Endothelial cell of umbilical vein (primary cell): Measurements from ENCODE around the gene NEAT1. TPM values are rescaled to one million over a fixed set of nuclear protein-coding genes. Genes with fewer than 3 reads are reported as not detected.

Experiments used
- BruUV-seq: library from RNA; stranded (reverse); fragments of 400-500 nt; replicated peaks from 2 replicates; lab custom pipeline; 2021; lab: Mats Ljungman, UMichigan
- CTCF ChIA-PET: fragments of 300-600, 350-600 bp; sonication (Branson Sonifier 250); formaldehyde crosslinking; loops from one replicate; lab custom pipeline; 2021; ENCODE audit warnings: antibody characterized with exemption, inconsistent platforms; lab: Charles Lee
- POLR2A ChIA-PET: fragments of 300-600, 350-600 bp; sonication (Branson Sonifier 250); formaldehyde crosslinking; loops from one replicate; lab custom pipeline; 2021; ENCODE audit warnings: antibody characterized with exemption, inconsistent platforms; lab: Charles Lee
- DNase-seq: peaks from one replicate; pipeline ENCODE4 v3.0.0-alpha.2; 2011; ENCODE audit warnings: low read depth, low spot score
- FAIRE-seq: peaks from 2 replicates; lab custom pipeline; 2011; peaks lifted over from hg19 to GRCh38; lab: Jason Lieb, UNC
- H2AFZ ChIP-seq: 2 replicates; pipeline ENCODE4 v1.6.0; 2012; ENCODE audit warnings: low read depth, low read length, control low read depth, inconsistent platforms
- H3K27ac ChIP-seq: 2 replicates; pipeline ENCODE4 v1.5.1; 2011; ENCODE audit warnings: low read depth, mild to moderate bottlenecking, control low read depth, low read length, moderate library complexity; ENCODE audit not compliant: insufficient read depth
- H3K27me3 ChIP-seq, 2 experiments: 2 replicates each; pipeline versions ENCODE4 v1.6.0 to v1.6.1; 2011; ENCODE audit warnings: low read length in 2 of 2, mixed read lengths in 1 of 2; ENCODE audit not compliant: control insufficient read depth in 2 of 2, insufficient read depth in 2 of 2
- H3K36me3 ChIP-seq, 2 experiments: 2 replicates in 1 of 2; 3 replicates in 1 of 2; pipeline ENCODE4 v1.5.1; 2011; ENCODE audit warnings: low read length in 2 of 2, mild to moderate bottlenecking in 1 of 2, moderate library complexity in 1 of 2; ENCODE audit not compliant: control insufficient read depth in 2 of 2, insufficient read depth in 2 of 2; ENCODE audit errors: extremely low read depth in 1 of 2
- H3K4me1 ChIP-seq: 3 replicates; pipeline ENCODE4 v1.5.1; 2011; ENCODE audit warnings: mild to moderate bottlenecking, low read length; ENCODE audit not compliant: control insufficient read depth, insufficient read depth; ENCODE audit errors: extremely low read depth
- H3K4me2 ChIP-seq: 2 replicates; pipeline ENCODE4 v1.6.1; 2011; ENCODE audit warnings: low read length, control low read depth, mixed read lengths; ENCODE audit not compliant: insufficient read depth
- H3K4me3 ChIP-seq, 3 experiments: fragments of 200-600 bp in 1 of 3; sonication (generic), shearing (Covaris generic) in 1 of 3; replicated peaks in 1 of 3; 2 replicates each; pipeline ENCODE4 v1.5.1; 2011 to 2016; ENCODE audit warnings: control low read depth in 3 of 3, low read length in 3 of 3, mild to moderate bottlenecking in 2 of 3, inconsistent platforms in 1 of 3, low read depth in 1 of 3, moderate library complexity in 1 of 3; ENCODE audit not compliant: insufficient read depth in 1 of 3
- H3K79me2 ChIP-seq: 2 replicates; pipeline ENCODE4 v1.6.0; 2012; ENCODE audit warnings: low read length, inconsistent platforms; ENCODE audit not compliant: control insufficient read depth, insufficient read depth
- H3K9ac ChIP-seq: replicated peaks from 2 replicates; pipeline ENCODE3; 2011; ENCODE audit warnings: low read length, control low read depth; ENCODE audit not compliant: insufficient read depth; ENCODE audit errors: extremely low read depth
- H3K9me1 ChIP-seq: replicated peaks from 3 replicates; pipeline ENCODE4 v1.6.0; 2011; ENCODE audit warnings: mild to moderate bottlenecking, low read length; ENCODE audit not compliant: control insufficient read depth, insufficient read depth; ENCODE audit errors: extremely low read depth
- H3K9me3 ChIP-seq: replicated peaks from 2 replicates; pipeline ENCODE4 v1.5.1; 2012; ENCODE audit warnings: low read length, inconsistent platforms; ENCODE audit not compliant: control insufficient read depth, insufficient read depth
- H4K20me1 ChIP-seq: replicated peaks from 2 replicates; pipeline ENCODE3; 2011; ENCODE audit warnings: mild to moderate bottlenecking, low read length; ENCODE audit not compliant: control insufficient read depth, insufficient read depth; ENCODE audit errors: extremely low read depth
- CTCF ChIP-seq, 2 donors: IDR thresholded peaks; 1 replicate in 1 of 2; 2 replicates in 1 of 2; pipeline ENCODE4 v1.5.1; 2011; ENCODE audit warnings: low read length in 2 of 2, mild to moderate bottlenecking in 2 of 2, moderate library complexity in 2 of 2, control low read depth in 1 of 2, inconsistent platforms in 1 of 2, low read depth in 1 of 2; ENCODE audit not compliant: insufficient read depth in 1 of 2; ENCODE audit errors: extremely low read depth in 1 of 2
- EZH2 ChIP-seq: IDR thresholded peaks from 2 replicates; pipeline ENCODE4 v1.6.1; 2012; ENCODE audit warnings: borderline replicate concordance, low read depth, mild to moderate bottlenecking, moderate library complexity, low read length, inconsistent platforms; ENCODE audit not compliant: severe bottlenecking
- FOS ChIP-seq: IDR thresholded peaks from 2 replicates; pipeline ENCODE4 v1.6.1; 2011; ENCODE audit warnings: mild to moderate bottlenecking, low read length, moderate library complexity, borderline replicate concordance; ENCODE audit not compliant: insufficient read depth
- GATA2 ChIP-seq: IDR thresholded peaks from 2 replicates; pipeline ENCODE4 v1.7.0; 2011; ENCODE audit warnings: low read depth, mild to moderate bottlenecking, moderate library complexity, mixed read lengths, low read length; ENCODE audit not compliant: insufficient read length, insufficient read depth
- JUN ChIP-seq: IDR thresholded peaks from 2 replicates; pipeline ENCODE4 v1.6.1; 2011; ENCODE audit warnings: borderline replicate concordance, low read depth; ENCODE audit not compliant: insufficient read length, insufficient read depth
- MAX ChIP-seq: IDR thresholded peaks from 2 replicates; pipeline ENCODE4 v1.6.1; 2011; ENCODE audit not compliant: insufficient read depth, insufficient read length
- MYC ChIP-seq: IDR thresholded peaks from one replicate; pipeline ENCODE4 v1.6.1; 2011; ENCODE audit warnings: mild to moderate bottlenecking, low read depth, low read length
- POLR2A ChIP-seq: IDR thresholded peaks from 2 replicates; pipeline ENCODE4 v1.6.1; 2012; ENCODE audit warnings: low read depth, mild to moderate bottlenecking, control low read depth, low read length
- POLR2AphosphoS5 ChIP-seq: IDR thresholded peaks from 2 replicates; pipeline ENCODE4 v1.6.1; 2012; ENCODE audit warnings: low read depth, mild to moderate bottlenecking, control low read depth, low read length, moderate library complexity; ENCODE audit not compliant: insufficient read depth
- dilution Hi-C: fragments of 300-500 bp; cut with MboI; formaldehyde crosslinking; loops from one replicate; pipeline ENCODE4 v1.15.0; 2019; ENCODE audit warnings: low sequenced_read_pairs; ENCODE audit not compliant: extremely low pct_ligation_motif_present
- intact Hi-C: fragments of 100-400 bp; cut with micrococcal nuclease; formaldehyde crosslinking; loops from one replicate; pipeline ENCODE4 v1.10.0; 2022
- polyA plus RNA-seq, 4 experiments: library from polyadenylated mRNA; depleted of rRNA in 3 of 4; stranded (reverse) in 3 of 4; unstranded in 1 of 4; fragments of >200 nt; gene quantifications; 2 replicates each; pipeline versions ENCODE4 v1.2.1 to v1.2.3, GENCODE V29; 2011 to 2012; ENCODE audit warnings: missing spikeins in 1 of 4
- total RNA-seq: library from RNA; stranded (reverse); gene quantifications from 2 replicates; pipeline ENCODE4 v1.2.3, GENCODE V29; 2021

The NEAT1 gene
- total and polyA plus RNA-seq, 2 donors (not counting 3 experiments of a cell fraction or from before 2014, with no cell fraction given), result 34.4 to 957 TPM

GRCh38 chr11:65482306-65482850 is 59.8 kb downstream of the NEAT1 start:
- no peak overlapping the region for H3K27ac ChIP-seq
- peaks cover 10% of the 10 kb centered on the region for H3K79me2 ChIP-seq
- H2AFZ ChIP-seq, result no peak overlapping the region
- peaks cover 21% of the 10 kb centered on the region for H3K4me1 ChIP-seq
- ChIA-PET POLR2A (interaction anchor here (0.8 to 1.6 kb wide), 6 partner anchors 10 to 60 kb away, joined by 5 to 49 read pairs (median 8); partner anchors contain the start of genes MALAT1 and NEAT1), CTCF (interaction anchor here (0.9 to 7.9 kb wide), 2 partner anchors 12 to 167 kb away, joined by 3 to 247 read pairs; partner anchors contain the start of gene MALAT1)
- H4K20me1 ChIP-seq, result no peaks in the 10 kb centered on the region
- dilution Hi-C loops, result no loop called here
- no TSS peak for BruUV-seq
- H3K9me3 ChIP-seq, result no peaks in the 10 kb centered on the region
- H3K27me3 ChIP-seq, result no peaks in the 10 kb centered on the region
- intact Hi-C loops, result no loop called here
- DNase-seq (no peak), FAIRE-seq (no peak)
- H3K4me3 ChIP-seq, result no peak overlapping the region
- H3K9ac ChIP-seq, result no peak overlapping the region
- H3K9me1 ChIP-seq, result no peaks in the 10 kb centered on the region
- TF ChIP-seq EZH2, result no peak
- TF ChIP-seq GATA2, result no peak
- TF ChIP-seq CTCF (IDR thresholded peaks at IDR 0.05; ENCODE audit: extremely low read depth in 1 of 2, insufficient read depth in 1 of 2, low read depth in 1 of 2, low read length in 2 of 2), result no peak
- TF ChIP-seq MAX, result no peak
- no peak for TF ChIP-seq POLR2A
- TF ChIP-seq FOS, result no peak
- TF ChIP-seq JUN, result no peak
- TF ChIP-seq POLR2AphosphoS5, result no peak
- TF ChIP-seq MYC, result no peak
- H3K4me2 ChIP-seq, result no peak overlapping the region
- H3K36me3 ChIP-seq, result no peaks in the 10 kb centered on the region
